Activated gamma-delta T cell treated with Interleukin-2 at 50 U/mL for 16 hours (primary cell): ENCODE measurements around the gene NXPE3.

Experiments used
- DNase-seq: peaks from one replicate; pipeline ENCODE4 v3.0.0-alpha.2; 2020

The NXPE3 gene

DNA sequence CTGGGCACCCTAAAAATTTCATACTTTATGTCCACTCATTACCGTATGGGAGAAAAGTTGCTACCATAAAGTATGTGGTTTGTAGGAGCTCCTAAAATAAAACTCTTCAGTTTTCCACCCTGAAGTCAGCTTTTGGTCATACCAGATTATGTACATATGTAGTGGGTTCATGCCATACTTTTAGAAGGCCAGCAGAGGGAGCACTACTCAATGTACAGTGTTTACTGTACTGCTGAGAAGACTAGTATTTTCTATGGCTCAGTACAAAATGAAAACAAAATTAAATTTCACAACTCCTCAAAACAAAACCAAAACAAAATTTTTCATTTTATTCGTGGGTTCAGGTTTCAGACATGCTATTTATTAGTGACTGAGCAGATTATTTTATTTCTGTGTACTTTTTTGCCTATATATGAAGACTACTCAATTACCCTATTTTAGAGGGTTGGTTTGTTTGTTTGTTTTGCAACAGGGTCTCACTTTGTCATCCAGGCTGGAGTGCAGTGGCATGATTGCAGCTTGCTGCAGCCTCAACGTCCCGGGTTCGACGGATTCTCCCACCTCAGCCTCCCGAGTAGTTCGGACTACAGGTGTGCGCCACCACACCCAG lies 24.3 kb downstream of the NXPE3 start:
- DNase-seq = peak; percentile 53

- no peak for DNase-seq
Measured at GRCh38 chr3:101803939-101804338, 24.9 kb downstream of the NXPE3 start.

GRCh38 chr3:101806491-101806890 lies 27.5 kb downstream of the NXPE3 start:
- no peak for DNase-seq

- no peak for DNase-seq
Measured at GRCh38 chr3:101807888-101808287, 28.9 kb downstream of the NXPE3 start.

- DNase-seq = peak; percentile 38
Measured at GRCh38 chr3:101809178-101810021, 30.4 kb downstream of the NXPE3 start.

- DNase-seq = no peak
Measured at GRCh38 chr3:101810022-101810418, 31.0 kb downstream of the NXPE3 start.

- no peak for DNase-seq
Measured at GRCh38 chr3:101811875-101812274, 32.9 kb downstream of the NXPE3 start.

DNA sequence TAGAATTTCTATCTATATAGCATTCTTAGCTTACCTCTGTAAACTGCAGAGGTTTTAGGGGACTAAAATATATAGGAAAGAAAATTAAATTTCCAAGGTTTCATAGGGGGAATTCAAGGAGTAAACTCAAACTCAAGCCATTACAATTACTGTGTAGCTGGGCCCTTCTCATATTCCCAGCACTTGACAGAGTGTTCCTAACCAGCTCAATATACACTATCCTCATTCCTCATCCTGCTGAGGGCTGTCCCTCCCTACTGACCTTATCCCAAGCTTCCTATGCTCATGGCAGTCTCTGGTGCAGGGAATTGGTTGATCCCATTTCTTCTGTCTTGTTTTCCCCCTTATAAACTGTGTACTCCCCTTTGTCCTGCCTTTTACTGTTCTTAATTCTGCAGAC lies 33.9 kb downstream of the NXPE3 start:
- no peak for DNase-seq

DNA sequence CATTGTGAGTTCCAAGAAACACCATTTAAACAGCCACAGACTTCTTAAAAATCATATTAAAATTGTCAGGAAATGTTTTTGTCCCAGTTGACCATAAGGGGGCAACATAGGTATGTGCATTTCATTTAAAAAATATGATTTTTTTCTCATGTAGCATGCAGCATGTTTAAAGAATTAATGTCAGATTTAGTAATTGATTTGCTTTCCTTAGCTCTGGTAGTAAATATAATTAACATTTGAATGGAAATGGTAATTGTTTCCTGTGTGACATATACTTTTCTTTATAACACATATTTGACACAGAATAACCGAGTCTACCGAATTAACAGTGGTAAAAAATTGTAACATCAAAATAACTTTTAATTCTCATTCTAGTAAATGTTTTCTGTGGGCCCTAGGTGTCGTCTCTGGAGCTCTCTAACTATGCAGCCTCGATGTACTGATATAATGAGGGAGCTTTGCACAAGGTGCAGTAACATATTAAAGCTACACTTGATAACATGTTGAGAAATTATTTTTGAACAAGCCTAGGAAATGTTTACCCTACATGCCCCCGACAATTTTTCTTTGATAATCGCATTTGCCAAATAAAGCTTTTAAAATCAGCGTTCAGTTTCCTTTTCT lies 34.9 kb downstream of the NXPE3 start:
- DNase-seq = no peak

DNA sequence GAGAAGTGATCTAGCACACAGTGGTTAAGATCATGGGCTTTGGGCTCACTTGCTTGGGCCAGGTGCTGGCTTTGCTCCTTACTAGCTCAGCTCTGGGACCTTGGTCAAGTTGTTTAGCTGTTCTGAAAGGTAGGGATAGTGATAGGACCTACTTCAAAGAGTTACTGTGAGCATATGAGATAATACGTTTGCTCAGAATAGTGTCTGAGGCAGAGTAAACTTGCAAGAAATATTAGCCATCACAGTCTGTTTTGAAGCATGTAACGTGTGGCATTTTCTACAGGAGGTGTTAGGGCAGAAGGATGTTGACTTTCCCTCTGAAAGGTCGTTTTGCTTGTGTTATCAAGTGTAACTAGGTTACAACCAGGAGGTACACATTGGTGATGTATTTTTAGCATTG lies 35.8 kb downstream of the NXPE3 start:
- DNase-seq = no peak

DNA sequence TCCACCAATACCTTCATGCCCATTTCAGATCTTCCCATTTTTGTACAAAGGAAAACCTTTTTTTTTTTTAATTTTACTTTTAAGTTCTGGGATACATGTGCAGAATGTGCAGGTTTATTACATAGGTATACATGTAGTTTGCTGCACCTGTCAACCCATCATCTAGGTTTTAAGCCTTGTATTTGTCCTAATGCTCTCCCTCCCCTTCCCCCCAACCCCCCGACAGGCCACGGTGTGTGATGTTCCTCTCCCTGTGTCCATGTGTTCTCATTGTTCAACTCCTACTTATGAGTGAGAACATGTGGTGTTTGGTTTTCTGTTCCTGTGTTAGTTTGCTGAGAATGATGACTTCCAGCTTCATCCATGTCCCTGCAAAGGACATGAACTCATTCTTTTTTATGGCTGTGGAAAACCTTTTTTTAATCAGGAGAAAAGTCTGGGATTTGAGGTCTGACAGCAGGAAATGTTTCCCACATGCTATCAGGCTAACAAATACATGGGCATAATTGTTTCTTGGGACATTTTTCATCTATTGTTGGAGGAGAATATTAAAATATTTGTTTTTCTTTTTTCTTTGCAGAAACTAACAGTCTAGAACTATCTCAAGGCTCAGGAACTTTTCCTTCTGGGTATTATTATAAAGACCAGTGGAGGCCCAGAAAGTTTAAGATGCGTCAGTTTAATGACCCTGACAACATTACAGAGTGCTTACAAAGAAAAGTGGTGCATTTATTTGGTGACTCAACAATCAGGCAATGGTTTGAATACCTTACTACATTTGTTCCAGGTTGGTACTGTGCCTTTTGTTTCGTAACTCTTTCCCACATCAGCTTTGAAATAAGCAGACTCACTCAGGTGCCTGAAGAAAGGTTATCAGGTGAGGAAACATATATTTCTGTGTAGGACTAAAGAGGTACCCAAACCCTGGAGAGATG lies 37.5 kb downstream of the NXPE3 start:
- DNase-seq = no peak

GRCh38 chr3:101817992-101818391 lies 39.0 kb downstream of the NXPE3 start:
- no peak for DNase-seq

DNA sequence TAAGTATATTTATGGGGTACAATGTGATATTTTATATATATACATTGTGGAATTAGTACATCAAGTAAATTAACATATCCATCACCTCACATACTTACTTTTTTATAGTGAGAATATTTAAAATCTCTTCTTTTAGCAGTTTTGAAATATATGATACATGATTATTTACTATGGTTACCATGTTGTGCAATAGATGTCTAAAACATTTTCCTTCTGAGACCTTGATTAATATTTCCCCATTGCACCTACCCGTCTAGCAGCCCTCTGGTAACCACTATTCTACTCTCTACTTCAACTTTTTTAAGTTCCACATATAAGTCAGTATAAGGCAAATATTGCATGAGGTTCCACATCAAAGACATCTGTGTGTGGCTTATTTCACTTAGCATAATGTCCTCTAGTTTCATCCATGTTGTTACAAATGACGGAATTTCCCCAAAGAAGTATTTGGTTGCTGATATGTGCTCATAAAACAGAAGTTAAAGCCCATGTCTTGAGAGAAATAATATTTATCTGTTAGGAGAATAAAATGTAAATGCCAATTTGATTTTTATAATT lies 40.7 kb downstream of the NXPE3 start:
- DNase-seq = no peak

- DNase-seq = no peak
Measured at GRCh38 chr3:101821503-101821902, 42.5 kb downstream of the NXPE3 start.

GRCh38 chr3:101823525-101823924 lies 44.5 kb downstream of the NXPE3 start:
- no peak for DNase-seq

- no peak for DNase-seq
Measured at GRCh38 chr3:101824702-101825101, 45.7 kb downstream of the NXPE3 start.

- no peak for DNase-seq
Measured at GRCh38 chr3:101825904-101826445, 47.0 kb downstream of the NXPE3 start.

DNA sequence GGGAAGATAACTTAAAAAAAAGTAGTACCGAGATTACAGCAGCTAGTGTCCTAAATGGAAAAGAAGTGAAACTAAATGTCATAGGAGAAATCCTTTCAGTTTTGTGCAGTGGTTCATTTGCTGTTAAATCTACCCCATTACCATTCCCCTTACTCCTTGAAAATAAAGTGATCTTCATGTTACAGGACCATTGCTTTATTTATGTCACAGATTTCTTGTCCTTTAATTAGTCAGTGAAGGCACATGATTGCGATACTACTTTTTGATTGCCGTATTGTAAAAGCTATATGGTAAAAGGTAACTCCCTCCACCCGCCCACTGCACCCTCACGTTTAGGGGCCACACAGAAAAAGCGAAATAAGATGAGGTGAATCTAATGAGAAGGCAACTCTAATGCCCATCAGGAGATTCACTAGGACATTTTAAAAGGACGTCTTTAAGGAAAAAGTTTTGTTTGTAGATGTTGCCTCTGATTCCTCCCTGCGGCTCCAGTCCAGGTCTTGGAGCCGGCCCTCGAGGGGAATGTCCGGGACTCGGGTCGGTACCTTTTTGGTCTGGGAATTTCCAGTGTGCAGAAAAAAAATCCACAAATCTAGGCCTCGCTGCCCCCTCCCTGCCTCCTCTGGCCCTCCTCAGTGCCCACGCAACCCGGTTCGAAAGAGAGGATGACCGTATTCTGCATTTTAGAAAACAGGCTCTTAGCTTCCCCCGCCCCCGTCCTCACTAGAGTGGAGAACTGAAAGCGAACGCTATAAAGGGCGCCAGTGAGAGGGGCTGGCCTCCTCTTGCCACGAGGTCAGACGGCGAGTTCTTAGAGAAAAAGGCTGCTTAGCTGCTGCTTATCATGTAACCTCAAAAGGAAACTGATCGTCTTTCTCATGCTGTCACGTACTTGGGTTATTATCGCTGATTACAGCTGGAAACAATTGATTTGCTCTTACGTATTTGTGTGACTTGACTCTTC lies 48.5 kb downstream of the NXPE3 start:
- peak; percentile 70 for DNase-seq

DNA sequence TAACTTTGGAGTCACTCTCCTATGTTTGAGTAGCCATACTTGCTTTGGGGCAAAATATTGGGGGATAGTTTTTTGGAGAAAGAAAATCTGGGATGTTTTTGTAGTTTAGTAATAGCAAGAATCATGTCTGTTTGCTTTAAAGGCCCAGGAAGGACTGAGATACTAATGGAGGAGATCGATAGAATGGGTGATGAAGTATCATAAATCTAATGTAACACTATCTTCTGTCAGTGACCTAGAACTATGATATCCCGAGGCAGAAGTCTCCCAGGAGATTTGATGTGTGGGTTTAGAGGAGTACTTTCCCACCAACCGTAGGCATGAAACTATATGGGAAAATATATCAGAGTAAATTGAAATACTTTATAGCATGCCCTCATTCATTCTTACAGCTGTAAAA lies 49.3 kb downstream of the NXPE3 start:
- DNase-seq = no peak

DNA sequence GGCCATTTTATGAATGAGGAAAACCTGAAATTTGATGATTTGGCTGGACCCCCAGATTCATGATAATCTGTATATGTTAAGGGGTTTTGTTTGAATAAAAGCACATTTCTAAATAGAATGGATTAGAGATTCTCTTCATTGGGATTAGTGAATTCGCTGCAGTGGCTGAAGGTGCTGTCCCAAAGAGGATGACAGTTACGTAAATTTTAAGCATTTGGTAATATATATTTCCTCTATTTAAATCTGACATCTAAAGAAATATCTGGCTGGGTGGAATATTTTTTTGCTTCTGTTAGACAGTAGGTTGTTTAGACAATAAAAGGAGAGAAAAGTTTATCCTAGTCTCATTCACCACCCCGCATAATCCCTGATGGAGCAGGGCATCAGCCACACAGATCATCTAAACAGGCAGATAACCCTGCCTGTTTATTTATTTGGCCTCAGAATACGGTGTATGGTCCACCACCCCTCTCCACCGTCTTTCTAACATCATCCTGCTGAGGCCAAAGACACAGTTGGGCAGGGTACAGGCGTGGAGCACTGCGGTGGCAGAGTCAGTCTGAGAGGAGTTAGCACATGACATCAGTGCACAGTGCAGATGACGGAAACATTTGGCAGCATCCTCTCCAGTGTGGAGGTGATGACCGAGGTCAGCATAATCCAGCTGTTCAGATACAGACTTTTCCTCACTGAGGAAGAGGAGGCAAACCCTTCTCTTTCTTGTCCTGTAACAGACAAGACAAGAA lies 49.9 kb downstream of the NXPE3 start:
- peak; percentile 22 for DNase-seq
